Ishikawa (cell line): ENCODE measurements around the gene PPP6R3.

Experiments
- CEBPB ChIP-seq: IDR thresholded peaks from 2 replicates; pipeline ENCODE4 v1.6.1; 2012
- CREB1 ChIP-seq: IDR thresholded peaks from 2 replicates; pipeline ENCODE4 v1.6.1; 2012; ENCODE audit warnings: low read depth
- EGR1 ChIP-seq: IDR thresholded peaks from 2 replicates; pipeline ENCODE4 v1.6.1; 2012
- EP300 ChIP-seq: IDR thresholded peaks from 2 replicates; pipeline ENCODE4 v1.6.1; 2012; ENCODE audit warnings: borderline replicate concordance
- FOXM1 ChIP-seq: IDR thresholded peaks from 2 replicates; pipeline ENCODE4 v1.6.1; 2012; ENCODE audit warnings: low read depth, borderline replicate concordance
- MAX ChIP-seq: IDR thresholded peaks from 2 replicates; pipeline ENCODE4 v1.6.1; 2012
- RAD21 ChIP-seq: IDR thresholded peaks from 2 replicates; pipeline ENCODE4 v1.6.1; 2012; ENCODE audit warnings: low read depth
- TAF1 ChIP-seq: IDR thresholded peaks from 2 replicates; pipeline ENCODE4 v1.6.1; 2012; ENCODE audit warnings: low read depth, mild to moderate bottlenecking
- TEAD4 ChIP-seq: IDR thresholded peaks from 2 replicates; pipeline ENCODE4 v1.6.1; 2012
- YY1 ChIP-seq: IDR thresholded peaks from 2 replicates; pipeline ENCODE4 v1.6.1; 2012; ENCODE audit warnings: low read depth
- ZBTB7A ChIP-seq: IDR thresholded peaks from 2 replicates; pipeline ENCODE4 v1.6.1; 2012; ENCODE audit warnings: low read depth
- TF ChIP-seq, protein P1 (sequence below): IDR thresholded peaks from 2 replicates; pipeline ENCODE4 v1.6.1; 2012
- TF ChIP-seq, protein P2 (sequence below): IDR thresholded peaks from 2 replicates; pipeline ENCODE4 v1.6.1; 2012; ENCODE audit warnings: low read depth, mild to moderate bottlenecking

- TF ChIP-seq, protein P1, sequence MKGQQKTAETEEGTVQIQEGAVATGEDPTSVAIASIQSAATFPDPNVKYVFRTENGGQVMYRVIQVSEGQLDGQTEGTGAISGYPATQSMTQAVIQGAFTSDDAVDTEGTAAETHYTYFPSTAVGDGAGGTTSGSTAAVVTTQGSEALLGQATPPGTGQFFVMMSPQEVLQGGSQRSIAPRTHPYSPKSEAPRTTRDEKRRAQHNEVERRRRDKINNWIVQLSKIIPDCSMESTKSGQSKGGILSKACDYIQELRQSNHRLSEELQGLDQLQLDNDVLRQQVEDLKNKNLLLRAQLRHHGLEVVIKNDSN, result no peak
- TF ChIP-seq MAX, result no peak
- no peak for TF ChIP-seq FOXM1
- TF ChIP-seq ZBTB7A, result no peak
- TF ChIP-seq EP300, result no peak
- no peak for TF ChIP-seq YY1
- no peak for TF ChIP-seq CEBPB
- no peak for TF ChIP-seq RAD21
- TF ChIP-seq, protein P2, sequence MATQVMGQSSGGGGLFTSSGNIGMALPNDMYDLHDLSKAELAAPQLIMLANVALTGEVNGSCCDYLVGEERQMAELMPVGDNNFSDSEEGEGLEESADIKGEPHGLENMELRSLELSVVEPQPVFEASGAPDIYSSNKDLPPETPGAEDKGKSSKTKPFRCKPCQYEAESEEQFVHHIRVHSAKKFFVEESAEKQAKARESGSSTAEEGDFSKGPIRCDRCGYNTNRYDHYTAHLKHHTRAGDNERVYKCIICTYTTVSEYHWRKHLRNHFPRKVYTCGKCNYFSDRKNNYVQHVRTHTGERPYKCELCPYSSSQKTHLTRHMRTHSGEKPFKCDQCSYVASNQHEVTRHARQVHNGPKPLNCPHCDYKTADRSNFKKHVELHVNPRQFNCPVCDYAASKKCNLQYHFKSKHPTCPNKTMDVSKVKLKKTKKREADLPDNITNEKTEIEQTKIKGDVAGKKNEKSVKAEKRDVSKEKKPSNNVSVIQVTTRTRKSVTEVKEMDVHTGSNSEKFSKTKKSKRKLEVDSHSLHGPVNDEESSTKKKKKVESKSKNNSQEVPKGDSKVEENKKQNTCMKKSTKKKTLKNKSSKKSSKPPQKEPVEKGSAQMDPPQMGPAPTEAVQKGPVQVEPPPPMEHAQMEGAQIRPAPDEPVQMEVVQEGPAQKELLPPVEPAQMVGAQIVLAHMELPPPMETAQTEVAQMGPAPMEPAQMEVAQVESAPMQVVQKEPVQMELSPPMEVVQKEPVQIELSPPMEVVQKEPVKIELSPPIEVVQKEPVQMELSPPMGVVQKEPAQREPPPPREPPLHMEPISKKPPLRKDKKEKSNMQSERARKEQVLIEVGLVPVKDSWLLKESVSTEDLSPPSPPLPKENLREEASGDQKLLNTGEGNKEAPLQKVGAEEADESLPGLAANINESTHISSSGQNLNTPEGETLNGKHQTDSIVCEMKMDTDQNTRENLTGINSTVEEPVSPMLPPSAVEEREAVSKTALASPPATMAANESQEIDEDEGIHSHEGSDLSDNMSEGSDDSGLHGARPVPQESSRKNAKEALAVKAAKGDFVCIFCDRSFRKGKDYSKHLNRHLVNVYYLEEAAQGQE, result no peak
- TF ChIP-seq TAF1, result no peak
- no peak for TF ChIP-seq EGR1
- no peak for TF ChIP-seq CREB1
- TF ChIP-seq TEAD4, result no peak
Measured at GRCh38 chr11:68467201-68467834, 6.8 kb downstream of the PPP6R3 start.
